HG02759 (cell line): Measurements from ENCODE around the gene FADS6.

Experiments used
- ATAC-seq: cut with Tn5 transposase; IDR thresholded peaks from one replicate; pipeline ENCODE4 v1.9.1; 2021; ENCODE audit warnings: mild to moderate bottlenecking, moderate library complexity; ENCODE audit not compliant: unreplicated experiment

FADS6 gene

GRCh38 chr17:74892974-74893911 lies at the start of gene FADS6:
Gene FADS6, minus strand, starts transcription at chr17:74893633. Its CDS starts 38 bp downstream, at chr17:74893595.
- no peak for ATAC-seq

- ATAC-seq = no peak
Measured at GRCh38 chr17:74941128-74941725, 47.8 kb upstream of the FADS6 start.

GRCh38 chr17:74939534-74939933 lies 46.1 kb upstream of the FADS6 start:
- no peak for ATAC-seq

- no peak for ATAC-seq
Measured at GRCh38 chr17:74938194-74938950, 44.9 kb upstream of the FADS6 start.

- ATAC-seq = no peak
Measured at GRCh38 chr17:74937064-74938051, 43.9 kb upstream of the FADS6 start.

GRCh38 chr17:74936470-74936799 lies 43.0 kb upstream of the FADS6 start:
- ATAC-seq = no peak

GRCh38 chr17:74935585-74936469 lies 42.4 kb upstream of the FADS6 start, which contains the start of gene OTOP3:
Gene OTOP3, plus strand, starts transcription at chr17:74935898. Its CDS starts 24 bp downstream, at chr17:74935922.
- ATAC-seq = no peak

GRCh38 chr17:74935048-74935447 lies 41.6 kb upstream of the FADS6 start:
- ATAC-seq = no peak

GRCh38 chr17:74930535-74931036 lies 37.2 kb upstream of the FADS6 start:
- ATAC-seq = no peak

GRCh38 chr17:74928786-74929185 lies 35.4 kb upstream of the FADS6 start:
- ATAC-seq = no peak

- no peak for ATAC-seq
Measured at GRCh38 chr17:74925242-74925641, 31.8 kb upstream of the FADS6 start.

- ATAC-seq = no peak
Measured at GRCh38 chr17:74924250-74924948, 31.0 kb upstream of the FADS6 start, which contains the start of gene OTOP2. Gene OTOP2, plus strand, starts transcription at chr17:74924273. Its CDS starts 360 bp downstream, at chr17:74924633.

- ATAC-seq = no peak
Measured at GRCh38 chr17:74923538-74924249, 30.3 kb upstream of the FADS6 start.

- ATAC-seq = no peak
Measured at GRCh38 chr17:74922694-74923537, 29.5 kb upstream of the FADS6 start, which contains the start of gene USH1G. Gene USH1G, minus strand, starts transcription at chr17:74923255. Its CDS starts 182 bp downstream, at chr17:74923073.

- ATAC-seq = no peak
Measured at GRCh38 chr17:74922172-74922571, 28.7 kb upstream of the FADS6 start.

GRCh38 chr17:74921769-74922168 lies 28.3 kb upstream of the FADS6 start:
- ATAC-seq = no peak
